A549 (cell line): ENCODE measurements around the gene KCNAB1. TPM values are rescaled to one million over a fixed set of nuclear protein-coding genes. Genes with fewer than 3 reads are reported as not detected.

Source experiments
- ATAC-seq, 2 experiments: fragments of 200-7000 bp in 1 of 2; fragments of >200 bp in 1 of 2; cut with Nextera tagmentation in 1 of 2; cut with Tn5 transposase in 1 of 2; 3 replicates each; pipeline versions ENCODE4 v1.8.0 to v1.9.1; 2018 to 2020; ENCODE audit warnings: mild to moderate bottlenecking in 1 of 2, moderate library complexity in 1 of 2
- CTCF ChIA-PET: fragments of 300-600 bp; sonication (Branson Sonifier 250); formaldehyde crosslinking; extraction: SDS; loops from one replicate; lab custom pipeline; 2021; ENCODE audit warnings: antibody characterized with exemption, inconsistent platforms; lab: Yijun Ruan, JAX
- POLR2A ChIA-PET: fragments of 350-600 bp; formaldehyde crosslinking; extraction: SDS; loops from one replicate; lab custom pipeline; 2021; ENCODE audit warnings: antibody characterized with exemption, inconsistent platforms; lab: Yijun Ruan, JAX
- DNase-seq, 2 experiments: peaks; one replicate each; pipeline versions ENCODE4 v3.0.0 to v3.0.0-alpha.2; 2011 to 2016; ENCODE audit warnings: low read depth in 1 of 2, low spot score in 1 of 2
- FAIRE-seq: peaks from 2 replicates; lab custom pipeline; 2011; peaks lifted over from hg19 to GRCh38; lab: Jason Lieb, UNC
- H3K27ac ChIP-seq, 2 experiments: fragments of >200 bp; sonication (Bioruptor Twin); formaldehyde crosslinking; 3 replicates each; pipeline ENCODE4 v1.5.1; 2016 to 2017
- H3K4me1 ChIP-seq: fragments of >200 bp; sonication (Bioruptor Twin); formaldehyde crosslinking; 3 replicates; pipeline ENCODE4 v1.6.1; 2016
- H3K4me2 ChIP-seq: fragments of >200 bp; sonication (Bioruptor Twin); formaldehyde crosslinking; 3 replicates; pipeline ENCODE4 v1.6.1; 2016
- H3K4me3 ChIP-seq: fragments of >200 bp; sonication (Bioruptor Twin); formaldehyde crosslinking; 3 replicates; pipeline ENCODE4 v1.5.1; 2016
- H3K9me3 ChIP-seq: fragments of >200 bp; sonication (Bioruptor Twin); formaldehyde crosslinking; 3 replicates; pipeline ENCODE4 v1.6.1; 2016
- BCL3 ChIP-seq: fragments of >200 bp; sonication (Bioruptor Twin); formaldehyde crosslinking; IDR thresholded peaks from 3 replicates; pipeline ENCODE4 v1.6.1; 2016
- CEBPB ChIP-seq, 2 experiments: fragments of >200 bp in 1 of 2; sonication (Bioruptor Twin) in 1 of 2; formaldehyde crosslinking in 1 of 2; IDR thresholded peaks; 2 replicates each; pipeline ENCODE4 v1.6.1; 2012 to 2016
- E2F6 ChIP-seq: IDR thresholded peaks from 2 replicates; pipeline ENCODE4 v1.6.1; 2012; ENCODE audit warnings: low read depth, borderline replicate concordance
- EHMT2 ChIP-seq: fragments of 200-600 bp; sonication (generic); IDR thresholded peaks from 2 replicates; pipeline ENCODE4 v1.6.1; 2016; ENCODE audit warnings: antibody characterized with exemption, low read depth, mild to moderate bottlenecking, moderate library complexity
- FOSB ChIP-seq: fragments of 250-450 bp; sonication (Bioruptor Pico); IDR thresholded peaks from 2 replicates; pipeline ENCODE4 v1.5.0; 2020; ENCODE audit warnings: mild to moderate bottlenecking, moderate library complexity
- FOSL2 ChIP-seq, 2 experiments: fragments of 450-650 bp in 1 of 2; fragments of >200 bp in 1 of 2; sonication (Bioruptor Twin) in 1 of 2; formaldehyde crosslinking; IDR thresholded peaks; 2 replicates each; pipeline versions ENCODE4 v1.5.0 to v1.6.1; 2016 to 2020; ENCODE audit warnings: mild to moderate bottlenecking in 1 of 2, moderate library complexity in 1 of 2
- HDAC2 ChIP-seq: fragments of 200-600 bp; sonication (generic); IDR thresholded peaks from 2 replicates; pipeline ENCODE4 v1.6.1; 2016
- JUNB ChIP-seq: fragments of >200 bp; sonication (Bioruptor Twin); formaldehyde crosslinking; IDR thresholded peaks from 2 replicates; pipeline ENCODE4 v1.6.1; 2016
- KDM5A ChIP-seq: fragments of 200-600 bp; sonication (generic); IDR thresholded peaks from 2 replicates; pipeline ENCODE4 v1.6.1; 2016; ENCODE audit warnings: antibody characterized with exemption, mild to moderate bottlenecking
- MAFK ChIP-seq: fragments of 450-650 bp; IDR thresholded peaks from 2 replicates; pipeline ENCODE4 v1.6.1; 2014; ENCODE audit not compliant: partially characterized antibody
- MAZ ChIP-seq: fragments of 150-350 bp; IDR thresholded peaks from 2 replicates; pipeline ENCODE4 v1.6.1; 2014; ENCODE audit warnings: antibody characterized with exemption, low read depth, low read length, borderline replicate concordance
- RAD21 ChIP-seq, 2 experiments: fragments of >200 bp in 1 of 2; sonication (Bioruptor Twin) in 1 of 2; formaldehyde crosslinking in 1 of 2; IDR thresholded peaks in 1 of 2; conservative IDR thresholded peaks in 1 of 2; 2 replicates in 1 of 2; 3 replicates in 1 of 2; pipeline ENCODE4 v1.6.1; 2012 to 2018; ENCODE audit warnings: inconsistent platforms in 1 of 2
- RFX5 ChIP-seq: fragments of 450-650 bp; IDR thresholded peaks from 2 replicates; pipeline ENCODE4 v1.7.1; 2014; ENCODE audit warnings: antibody characterized with exemption, mild to moderate bottlenecking, moderate library complexity
- SMC3 ChIP-seq: fragments of >200 bp; sonication (Bioruptor Twin); formaldehyde crosslinking; IDR thresholded peaks from 3 replicates; pipeline ENCODE4 v1.6.1; 2018; ENCODE audit warnings: inconsistent platforms
- TFCP2L1 ChIP-seq: fragments of 250-450 bp; sonication (Bioruptor Pico); IDR thresholded peaks from 2 replicates; pipeline ENCODE4 v1.5.0; 2021; ENCODE audit warnings: mild to moderate bottlenecking
- ZC3H11A ChIP-seq: fragments of 450-650 bp; IDR thresholded peaks from 2 replicates; pipeline ENCODE4 v1.6.1; 2014; ENCODE audit warnings: antibody characterized with exemption, mild to moderate bottlenecking
- ZNF302 ChIP-seq: fragments of 250-450 bp; sonication (Bioruptor Pico); IDR thresholded peaks from 2 replicates; pipeline ENCODE4 v1.9.0; 2021; ENCODE audit warnings: inconsistent platforms, mild to moderate bottlenecking, moderate library complexity
- WGBS: methylation state at CpG from one replicate; pipeline ENCODE4 v1.1.6; 2017; ENCODE audit errors: missing lambda C conversion rate; 5-methylcytosine and 5-hydroxymethylcytosine counted together
- polyA plus RNA-seq, 4 experiments: library from polyadenylated mRNA; depleted of rRNA in 3 of 4; stranded (reverse); fragments of >200 nt; fragmentation: RNase III in 1 of 4; extraction: RNeasy Plus Mini Kit Qiagen cat#74134 plus additional on column Dnase treatment in 1 of 4; gene quantifications; 2 replicates in 3 of 4; 3 replicates in 1 of 4; pipeline ENCODE4 v1.2.3, GENCODE V29; 2011 to 2017

Gene KCNAB1
- polyA plus RNA-seq, 2 of the 4 experiments (the other 2 are of a cell fraction): not detected

- no peak overlapping the region for H3K4me2 ChIP-seq
- FAIRE-seq (no peak), ATAC-seq (peak; percentile 33 to 58; a peak in 2 of 6 replicates), DNase-seq (peak; percentile 21 to 25)
- no peaks in the 10 kb centered on the region; the same call in 2 of the 3 replicates for H3K4me1 ChIP-seq
- WGBS: 12% methylated on average over 4 of the region's 4 CpGs
- H3K27ac ChIP-seq: no peak overlapping the region
- H3K9me3 ChIP-seq: no peaks in the 10 kb centered on the region
- peak; percentile 30; the same call in 1 of the 2 replicates for TF ChIP-seq JUNB
- peak; percentile 62 for TF ChIP-seq FOSL2 (IDR thresholded peaks at IDR 0.05)
- peak; percentile 91 for TF ChIP-seq FOSL2 (CRISPR knock-in tag; IDR thresholded peaks at IDR 0.05)
- TF ChIP-seq BCL3: no peak
- POLR2A ChIA-PET: no interaction called here
- CTCF ChIA-PET: interaction anchor here (1.2 to 1.6 kb wide), 3 partner anchors 15 to 193 kb away, joined by 3 to 4 read pairs (median 3); no protein-coding TSS in a partner anchor
- no peak overlapping the region for H3K4me3 ChIP-seq
Measured at GRCh38 chr3:156317462-156318074, 197.2 kb downstream of the KCNAB1 start.

GRCh38 chr3:156321945-156322344 is 201.6 kb downstream of the KCNAB1 start:
- no peak for DNase-seq
- CTCF ChIA-PET: no interaction called here
- TF ChIP-seq E2F6 (no peak), TFCP2L1 (CRISPR knock-in tag) (no peak), EHMT2 (no peak), MAFK (peak; percentile 32), ZC3H11A (no peak), CEBPB (IDR thresholded peaks at IDR 0.05) (no peak)
- TF ChIP-seq, all 56 proteins: peak for 1
- WGBS: 48% methylated on average over 4 of the region's 4 CpGs
- no peak overlapping the region for H3K4me2 ChIP-seq
- POLR2A ChIA-PET: no interaction called here
- no peaks in the 10 kb centered on the region for H3K9me3 ChIP-seq
- H3K4me3 ChIP-seq: no peak overlapping the region
- FAIRE-seq (no peak), ATAC-seq (no peak)
- no peaks in the 10 kb centered on the region; the same call in 2 of the 3 replicates for H3K4me1 ChIP-seq
- H3K27ac ChIP-seq: no peak overlapping the region

- DNase-seq: no peak
- H3K4me2 ChIP-seq: no peak overlapping the region
- CTCF ChIA-PET: no interaction called here
- TF ChIP-seq FOSL2 (IDR thresholded peaks at IDR 0.05) (no peak), FOSL2 (CRISPR knock-in tag; IDR thresholded peaks at IDR 0.05) (no peak), CEBPB (IDR thresholded peaks at IDR 0.05) (0 out of 4 replicates have a peak, but pooled peaks of 1 of the 2 experiments have one; percentile 7), SMC3 (no peak), TFCP2L1 (CRISPR knock-in tag) (no peak), FOSB (CRISPR knock-in tag) (no peak), BCL3 (no peak)
- TF ChIP-seq, all 56 proteins: peak for 1
- Histone ChIP-seq H3K4me3 (no peak overlapping the region), H3K27ac (no peak overlapping the region), H3K4me1 (no peaks in the 10 kb centered on the region), H3K9me3 (no peaks in the 10 kb centered on the region)
- no peak for FAIRE-seq
- no peak for ATAC-seq
- 15% methylated on average over 3 of the region's 3 CpGs for WGBS
- POLR2A ChIA-PET: no interaction called here
Measured at GRCh38 chr3:156323466-156323865, 203.1 kb downstream of the KCNAB1 start.

- Histone ChIP-seq H3K4me2 (no peak overlapping the region), H3K27ac (no peak overlapping the region), H3K4me1 (no peaks in the 10 kb centered on the region), H3K4me3 (no peak overlapping the region), H3K9me3 (no peaks in the 10 kb centered on the region)
- ChIA-PET POLR2A (no interaction called here), CTCF (no interaction called here)
- DNase-seq (no peak), ATAC-seq (no peak), FAIRE-seq (no peak)
- TF ChIP-seq ZNF302 (no peak), MAZ (no peak), ZC3H11A (no peak), HDAC2 (no peak), KDM5A (no peak), RFX5 (no peak), RAD21 (conservative IDR thresholded peaks at IDR 0.05 in 1 of 2, IDR thresholded peaks at IDR 0.05 in 1 of 2) (no peak)
- 5% methylated on average over 2 of the region's 2 CpGs for WGBS
Measured at GRCh38 chr3:156330415-156330814, 210.0 kb downstream of the KCNAB1 start.
